Measurements from ENCODE around the gene CYP27C1.
"Not testable (repeated sequence)": the region's sequence is repeated elsewhere in the genome, so short reads cannot be mapped to it uniquely, and the experiment has no call there.

Gene CYP27C1

GRCh38 chr2:127220102-127220767 is at the start of gene CYP27C1:
TSS of gene CYP27C1 (minus strand) at chr2:127220299. CDS start at chr2:127220270, 29 bp downstream.
- Mint-ChIP-seq H3K4me1 (ENCODE audit: low read depth) (peaks cover 16% of the 10 kb centered on the region), H3K27ac (no peak within 1 kb of the TSS), H3K4me3 (peak within 1 kb of the TSS; percentile 68), H3K36me3 (ENCODE audit: low read depth) (no peaks in the 10 kb centered on the region), H3K9me3 (no peaks in the 10 kb centered on the region), H3K27me3 (peaks cover 84% of the 10 kb centered on the region)
- intact Hi-C loops (cut with micrococcal nuclease) = no loop called here

- intact Hi-C loops (cut with micrococcal nuclease) = no loop called here
- no peaks in the 10 kb centered on the region for H3K4me1 Mint-ChIP-seq (ENCODE audit: low read depth)
- H3K27me3 Mint-ChIP-seq = no peaks in the 10 kb centered on the region
- no peak overlapping the region for H3K27ac Mint-ChIP-seq
- peaks cover 98% of the 10 kb centered on the region for H3K36me3 Mint-ChIP-seq (ENCODE audit: low read depth)
- H3K4me3 Mint-ChIP-seq = no peak overlapping the region
- H3K9me3 Mint-ChIP-seq = no peaks in the 10 kb centered on the region
These were observed 41.8 kb upstream of the CYP27C1 start for GRCh38 chr2:127261804-127262406.

- Mint-ChIP-seq H3K9me3 (no peaks in the 10 kb centered on the region), H3K36me3 (ENCODE audit: low read depth) (peaks cover 87% of the 10 kb centered on the region), H3K4me3 (no peak overlapping the region), H3K27ac (no peak overlapping the region), H3K27me3 (no peaks in the 10 kb centered on the region), H3K4me1 (ENCODE audit: low read depth) (no peaks in the 10 kb centered on the region)
- intact Hi-C loops (cut with micrococcal nuclease) = no loop called here
These were observed 39.3 kb upstream of the CYP27C1 start for GRCh38 chr2:127259355-127259754.

- H3K27ac Mint-ChIP-seq = no peak overlapping the region
- no peaks in the 10 kb centered on the region for H3K4me1 Mint-ChIP-seq (ENCODE audit: low read depth)
- H3K4me3 Mint-ChIP-seq = no peak overlapping the region
- peaks cover 64% of the 10 kb centered on the region for H3K36me3 Mint-ChIP-seq (ENCODE audit: low read depth)
- H3K9me3 Mint-ChIP-seq = no peaks in the 10 kb centered on the region
- H3K27me3 Mint-ChIP-seq = no peaks in the 10 kb centered on the region
- intact Hi-C loops (cut with micrococcal nuclease) = no loop called here
These were observed 36.8 kb upstream of the CYP27C1 start for GRCh38 chr2:127256866-127257265.

GRCh38 chr2:127256381-127256780 is 36.3 kb upstream of the CYP27C1 start:
- no peaks in the 10 kb centered on the region for H3K9me3 Mint-ChIP-seq
- no peak overlapping the region for H3K27ac Mint-ChIP-seq
- intact Hi-C loops (cut with micrococcal nuclease) = no loop called here
- H3K4me3 Mint-ChIP-seq = no peak overlapping the region
- peaks cover 59% of the 10 kb centered on the region for H3K36me3 Mint-ChIP-seq (ENCODE audit: low read depth)
- H3K4me1 Mint-ChIP-seq (ENCODE audit: low read depth) = no peaks in the 10 kb centered on the region
- H3K27me3 Mint-ChIP-seq = no peaks in the 10 kb centered on the region

GRCh38 chr2:127255721-127256120 is 35.6 kb upstream of the CYP27C1 start:
- Mint-ChIP-seq H3K9me3 (no peaks in the 10 kb centered on the region), H3K27me3 (no peaks in the 10 kb centered on the region), H3K4me3 (no peak overlapping the region), H3K36me3 (ENCODE audit: low read depth) (peaks cover 53% of the 10 kb centered on the region), H3K27ac (no peak overlapping the region), H3K4me1 (ENCODE audit: low read depth) (no peaks in the 10 kb centered on the region)
- intact Hi-C loops (cut with micrococcal nuclease) = no loop called here

- no peak overlapping the region for H3K27ac Mint-ChIP-seq
- intact Hi-C loops (cut with micrococcal nuclease) = no loop called here
- no peak overlapping the region for H3K4me3 Mint-ChIP-seq
- no peaks in the 10 kb centered on the region for H3K27me3 Mint-ChIP-seq
- H3K9me3 Mint-ChIP-seq = no peaks in the 10 kb centered on the region
- H3K36me3 Mint-ChIP-seq (ENCODE audit: low read depth) = peaks cover 47% of the 10 kb centered on the region
- H3K4me1 Mint-ChIP-seq (ENCODE audit: low read depth) = no peaks in the 10 kb centered on the region
These were observed 35.0 kb upstream of the CYP27C1 start for GRCh38 chr2:127255146-127255545.

GRCh38 chr2:127254386-127254981 is 34.4 kb upstream of the CYP27C1 start:
- Mint-ChIP-seq H3K4me3 (no peak overlapping the region), H3K27ac (no peak overlapping the region), H3K4me1 (ENCODE audit: low read depth) (no peaks in the 10 kb centered on the region), H3K9me3 (no peaks in the 10 kb centered on the region), H3K27me3 (no peaks in the 10 kb centered on the region), H3K36me3 (ENCODE audit: low read depth) (peaks cover 40% of the 10 kb centered on the region)
- intact Hi-C loops (cut with micrococcal nuclease) = no loop called here

- H3K4me3 Mint-ChIP-seq; H3K36me3 Mint-ChIP-seq (ENCODE audit: low read depth); H3K27me3 Mint-ChIP-seq; intact Hi-C loops (cut with micrococcal nuclease); H3K4me1 Mint-ChIP-seq (ENCODE audit: low read depth): not testable (repeated sequence)
- Mint-ChIP-seq H3K9me3 (peaks cover 51% of the 10 kb centered on the region), H3K27ac (peak overlapping the region; percentile 8)
These were observed 21.1 kb upstream of the CYP27C1 start for GRCh38 chr2:127241184-127241583.

GRCh38 chr2:127239395-127239794 is 19.3 kb upstream of the CYP27C1 start:
- H3K4me3 Mint-ChIP-seq = no peak overlapping the region

GRCh38 chr2:127237768-127238167 is 17.7 kb upstream of the CYP27C1 start:
- H3K4me3 Mint-ChIP-seq; H3K4me1 Mint-ChIP-seq (ENCODE audit: low read depth); H3K36me3 Mint-ChIP-seq (ENCODE audit: low read depth); H3K27ac Mint-ChIP-seq; H3K27me3 Mint-ChIP-seq; intact Hi-C loops (cut with micrococcal nuclease): not testable (repeated sequence)
- peaks cover 57% of the 10 kb centered on the region for H3K9me3 Mint-ChIP-seq

More at GRCh38 chr2:127239395-127239794, 19.3 kb upstream of the CYP27C1 start:
- intact Hi-C loops (cut with micrococcal nuclease) = no loop called here
- no peak overlapping the region for H3K27ac Mint-ChIP-seq
- H3K27me3 Mint-ChIP-seq = no peaks in the 10 kb centered on the region
- no peaks in the 10 kb centered on the region for H3K36me3 Mint-ChIP-seq (ENCODE audit: low read depth)
- peaks cover 51% of the 10 kb centered on the region for H3K9me3 Mint-ChIP-seq
- peaks cover 5% of the 10 kb centered on the region for H3K4me1 Mint-ChIP-seq (ENCODE audit: low read depth)

- Mint-ChIP-seq H3K27me3 (no peaks in the 10 kb centered on the region), H3K9me3 (peaks cover 32% of the 10 kb centered on the region), H3K4me3 (no peak overlapping the region), H3K27ac (no peak overlapping the region), H3K36me3 (ENCODE audit: low read depth) (no peaks in the 10 kb centered on the region), H3K4me1 (ENCODE audit: low read depth) (no peaks in the 10 kb centered on the region)
- intact Hi-C loops (cut with micrococcal nuclease) = no loop called here
These were observed 15.1 kb upstream of the CYP27C1 start for GRCh38 chr2:127235082-127235702.

- Mint-ChIP-seq H3K27ac (peak overlapping the region; percentile 10), H3K27me3 (peaks cover 2% of the 10 kb centered on the region), H3K4me1 (ENCODE audit: low read depth) (no peaks in the 10 kb centered on the region), H3K36me3 (ENCODE audit: low read depth) (no peaks in the 10 kb centered on the region), H3K9me3 (peaks cover 21% of the 10 kb centered on the region), H3K4me3 (no peak overlapping the region)
- intact Hi-C loops (cut with micrococcal nuclease) = no loop called here
These were observed 13.6 kb upstream of the CYP27C1 start for GRCh38 chr2:127233710-127234109.

- peaks cover 20% of the 10 kb centered on the region for H3K27me3 Mint-ChIP-seq
- peaks cover 4% of the 10 kb centered on the region for H3K4me1 Mint-ChIP-seq (ENCODE audit: low read depth)
- intact Hi-C loops (cut with micrococcal nuclease) = no loop called here
- peaks cover 5% of the 10 kb centered on the region for H3K9me3 Mint-ChIP-seq
- H3K36me3 Mint-ChIP-seq (ENCODE audit: low read depth) = no peaks in the 10 kb centered on the region
- no peak overlapping the region for H3K4me3 Mint-ChIP-seq
- H3K27ac Mint-ChIP-seq = no peak overlapping the region
These were observed 11.2 kb upstream of the CYP27C1 start for GRCh38 chr2:127231130-127231865.
